ENCODE data around the gene TUBA4B.

DNA sequence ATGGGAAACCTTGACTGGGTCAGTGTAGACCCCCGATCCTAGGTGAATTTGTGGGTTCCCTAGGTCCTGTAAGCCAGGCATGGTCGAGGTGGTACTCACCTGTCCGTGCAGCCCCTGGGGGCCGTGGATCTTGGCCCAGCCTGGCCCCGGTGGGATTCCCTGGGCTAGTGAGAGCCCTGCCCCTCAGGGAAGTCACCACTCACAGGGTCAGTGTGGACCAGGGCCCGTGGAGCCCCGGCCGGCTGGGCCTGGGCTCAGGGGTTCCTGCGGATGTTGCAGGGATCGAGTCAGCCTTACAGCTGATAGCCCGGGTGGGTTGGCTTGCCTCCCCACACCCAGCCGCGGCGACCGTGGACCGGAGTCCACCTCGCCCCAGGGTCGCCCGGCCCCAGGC is 24.1 kb upstream of the TUBA4B start:
- TF ChIP-seq, protein P1, sequence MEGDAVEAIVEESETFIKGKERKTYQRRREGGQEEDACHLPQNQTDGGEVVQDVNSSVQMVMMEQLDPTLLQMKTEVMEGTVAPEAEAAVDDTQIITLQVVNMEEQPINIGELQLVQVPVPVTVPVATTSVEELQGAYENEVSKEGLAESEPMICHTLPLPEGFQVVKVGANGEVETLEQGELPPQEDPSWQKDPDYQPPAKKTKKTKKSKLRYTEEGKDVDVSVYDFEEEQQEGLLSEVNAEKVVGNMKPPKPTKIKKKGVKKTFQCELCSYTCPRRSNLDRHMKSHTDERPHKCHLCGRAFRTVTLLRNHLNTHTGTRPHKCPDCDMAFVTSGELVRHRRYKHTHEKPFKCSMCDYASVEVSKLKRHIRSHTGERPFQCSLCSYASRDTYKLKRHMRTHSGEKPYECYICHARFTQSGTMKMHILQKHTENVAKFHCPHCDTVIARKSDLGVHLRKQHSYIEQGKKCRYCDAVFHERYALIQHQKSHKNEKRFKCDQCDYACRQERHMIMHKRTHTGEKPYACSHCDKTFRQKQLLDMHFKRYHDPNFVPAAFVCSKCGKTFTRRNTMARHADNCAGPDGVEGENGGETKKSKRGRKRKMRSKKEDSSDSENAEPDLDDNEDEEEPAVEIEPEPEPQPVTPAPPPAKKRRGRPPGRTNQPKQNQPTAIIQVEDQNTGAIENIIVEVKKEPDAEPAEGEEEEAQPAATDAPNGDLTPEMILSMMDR (IDR thresholded peaks at IDR 0.05): no peak
- no peak for TF ChIP-seq POLR2A (IDR thresholded peaks at IDR 0.05)

All from prostate gland (tissue), 2 donors.